SU-DHL-6 (cell line): ENCODE data around the gene FSHR.

Experiments used
- EZH2phosphoT487 ChIP-seq: fragments of 200-600 bp; sonication (generic), shearing (Covaris generic); conservative IDR thresholded peaks from 2 replicates; pipeline ENCODE4 v1.6.1; 2018; ENCODE audit warnings: mild to moderate bottlenecking, antibody characterized with exemption, low read length, moderate library complexity, mixed read lengths
- TF ChIP-seq, protein P1 (sequence below): fragments of 200-600 bp; sonication (generic); IDR thresholded peaks from one replicate; pipeline ENCODE4 v1.5.1; 2017; ENCODE audit warnings: antibody characterized with exemption, mild to moderate bottlenecking, low read length, moderate library complexity; ENCODE audit not compliant: insufficient read depth, poor library complexity, severe bottlenecking

GRCh38 chr2:49129034-49129433 is 25.3 kb downstream of the FSHR start:
- TF ChIP-seq, protein P1, sequence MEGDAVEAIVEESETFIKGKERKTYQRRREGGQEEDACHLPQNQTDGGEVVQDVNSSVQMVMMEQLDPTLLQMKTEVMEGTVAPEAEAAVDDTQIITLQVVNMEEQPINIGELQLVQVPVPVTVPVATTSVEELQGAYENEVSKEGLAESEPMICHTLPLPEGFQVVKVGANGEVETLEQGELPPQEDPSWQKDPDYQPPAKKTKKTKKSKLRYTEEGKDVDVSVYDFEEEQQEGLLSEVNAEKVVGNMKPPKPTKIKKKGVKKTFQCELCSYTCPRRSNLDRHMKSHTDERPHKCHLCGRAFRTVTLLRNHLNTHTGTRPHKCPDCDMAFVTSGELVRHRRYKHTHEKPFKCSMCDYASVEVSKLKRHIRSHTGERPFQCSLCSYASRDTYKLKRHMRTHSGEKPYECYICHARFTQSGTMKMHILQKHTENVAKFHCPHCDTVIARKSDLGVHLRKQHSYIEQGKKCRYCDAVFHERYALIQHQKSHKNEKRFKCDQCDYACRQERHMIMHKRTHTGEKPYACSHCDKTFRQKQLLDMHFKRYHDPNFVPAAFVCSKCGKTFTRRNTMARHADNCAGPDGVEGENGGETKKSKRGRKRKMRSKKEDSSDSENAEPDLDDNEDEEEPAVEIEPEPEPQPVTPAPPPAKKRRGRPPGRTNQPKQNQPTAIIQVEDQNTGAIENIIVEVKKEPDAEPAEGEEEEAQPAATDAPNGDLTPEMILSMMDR, result no peak
- TF ChIP-seq EZH2phosphoT487, result no peak
